VCaP (cell line): ENCODE measurements around the gene ZBTB18.

Experiments used
- H3K27ac ChIP-seq: fragments of 450-650 bp; 2 replicates; pipeline ENCODE4 v1.5.1; 2017
- CTCF ChIP-seq: fragments of 450-650 bp; conservative IDR thresholded peaks from 2 replicates; pipeline ENCODE4 v1.5.1; 2017; ENCODE audit warnings: mild to moderate bottlenecking, moderate library complexity

Gene ZBTB18

GRCh38 chr1:244050835-244051444 is at the start of gene ZBTB18:
ZBTB18 (plus strand) TSS chr1:244051283; CDS start chr1:244051432, 149 bp downstream.
- peak within 1 kb of the TSS; percentile 88 for H3K27ac ChIP-seq
- no peak for TF ChIP-seq CTCF

- no peak for TF ChIP-seq CTCF
- no peak overlapping the region for H3K27ac ChIP-seq
Observed at GRCh38 chr1:244002721-244003120, 48.4 kb upstream of the ZBTB18 start.

- TF ChIP-seq CTCF: no peak
- no peak overlapping the region for H3K27ac ChIP-seq
Observed at GRCh38 chr1:244005455-244005854, 45.6 kb upstream of the ZBTB18 start.

GRCh38 chr1:244006381-244006901 is 44.6 kb upstream of the ZBTB18 start:
- no peak overlapping the region for H3K27ac ChIP-seq
- no peak for TF ChIP-seq CTCF

- no peak for TF ChIP-seq CTCF
- no peak overlapping the region for H3K27ac ChIP-seq
Observed at GRCh38 chr1:244006961-244007360, 44.1 kb upstream of the ZBTB18 start.

GRCh38 chr1:244010191-244010590 is 40.9 kb upstream of the ZBTB18 start:
- TF ChIP-seq CTCF: no peak
- H3K27ac ChIP-seq: no peak overlapping the region

GRCh38 chr1:244010703-244011123 is 40.4 kb upstream of the ZBTB18 start:
- TF ChIP-seq CTCF: no peak
- H3K27ac ChIP-seq: no peak overlapping the region
